ENCODE measurements around the gene STARD7. TPM values are rescaled to one million over a fixed set of nuclear protein-coding genes. Genes with fewer than 3 reads are reported as not detected.
A peak's percentile ranks its signal among the peaks of the same experiment; 100 is the strongest.

STARD7 gene
- total RNA-seq, 1 donor from 2014 or later, result 100 TPM

GRCh38 chr2:96159084-96159830, 49.4 kb downstream of the STARD7 start:
- Mint-ChIP-seq H3K36me3 (ENCODE audit: unreplicated experiment) (peaks cover 7% of the 10 kb centered on the region), H3K9me3 (ENCODE audit: unreplicated experiment) (peaks cover 4% of the 10 kb centered on the region), H3K27ac (ENCODE audit: unreplicated experiment) (no peak overlapping the region), H3K4me3 (ENCODE audit: unreplicated experiment) (peak overlapping the region; percentile 8), H3K4me1 (ENCODE audit: low read depth, unreplicated experiment) (peaks cover 7% of the 10 kb centered on the region), H3K27me3 (ENCODE audit: unreplicated experiment) (peaks cover 8% of the 10 kb centered on the region)
- no peak for TF ChIP-seq CTCF (IDR thresholded peaks at IDR 0.05; ENCODE audit: partially characterized antibody, unreplicated experiment)
- no peak for DNase-seq

- peaks cover 4% of the 10 kb centered on the region for H3K27me3 Mint-ChIP-seq (ENCODE audit: unreplicated experiment)
- H3K27ac Mint-ChIP-seq (ENCODE audit: unreplicated experiment), result no peak overlapping the region
- H3K4me3 Mint-ChIP-seq (ENCODE audit: unreplicated experiment), result no peak overlapping the region
- DNase-seq, result no peak
- peaks cover 4% of the 10 kb centered on the region for H3K9me3 Mint-ChIP-seq (ENCODE audit: unreplicated experiment)
- peaks cover 7% of the 10 kb centered on the region for H3K36me3 Mint-ChIP-seq (ENCODE audit: unreplicated experiment)
- H3K4me1 Mint-ChIP-seq (ENCODE audit: low read depth, unreplicated experiment), result peaks cover 2% of the 10 kb centered on the region
- TF ChIP-seq CTCF (IDR thresholded peaks at IDR 0.05; ENCODE audit: partially characterized antibody, unreplicated experiment), result no peak
Observed at GRCh38 chr2:96158554-96158940, 50.1 kb downstream of the STARD7 start.

GRCh38 chr2:96157649-96158553, 50.7 kb downstream of the STARD7 start:
- DNase-seq, result no peak
- Mint-ChIP-seq H3K36me3 (ENCODE audit: unreplicated experiment) (peaks cover 7% of the 10 kb centered on the region), H3K4me1 (ENCODE audit: low read depth, unreplicated experiment) (peaks cover 7% of the 10 kb centered on the region), H3K4me3 (ENCODE audit: unreplicated experiment) (no peak overlapping the region), H3K27me3 (ENCODE audit: unreplicated experiment) (peaks cover 7% of the 10 kb centered on the region), H3K27ac (ENCODE audit: unreplicated experiment) (no peak overlapping the region), H3K9me3 (ENCODE audit: unreplicated experiment) (peaks cover 6% of the 10 kb centered on the region)
- no peak for TF ChIP-seq CTCF (IDR thresholded peaks at IDR 0.05; ENCODE audit: partially characterized antibody, unreplicated experiment)

- DNase-seq, result no peak
- peaks cover 4% of the 10 kb centered on the region for H3K9me3 Mint-ChIP-seq (ENCODE audit: unreplicated experiment)
- peaks cover 7% of the 10 kb centered on the region for H3K36me3 Mint-ChIP-seq (ENCODE audit: unreplicated experiment)
- no peak for TF ChIP-seq CTCF (IDR thresholded peaks at IDR 0.05; ENCODE audit: partially characterized antibody, unreplicated experiment)
- H3K27me3 Mint-ChIP-seq (ENCODE audit: unreplicated experiment), result peaks cover 10% of the 10 kb centered on the region
- H3K4me1 Mint-ChIP-seq (ENCODE audit: low read depth, unreplicated experiment), result peaks cover 11% of the 10 kb centered on the region
- no peak overlapping the region for H3K27ac Mint-ChIP-seq (ENCODE audit: unreplicated experiment)
- no peak overlapping the region for H3K4me3 Mint-ChIP-seq (ENCODE audit: unreplicated experiment)
Observed at GRCh38 chr2:96156926-96157648, 51.5 kb downstream of the STARD7 start.
